SU-DHL-6 (cell line): ENCODE data around the gene ANKS4B.

ENCODE experiments used
- H2AFZ ChIP-seq: fragments of 200-600 bp; sonication (generic); 2 replicates; pipeline ENCODE4 v1.6.1; 2014; ENCODE audit warnings: low read depth, mild to moderate bottlenecking, moderate library complexity, mixed read lengths, antibody characterized with exemption, low read length; ENCODE audit not compliant: severe bottlenecking
- H3F3A ChIP-seq: fragments of 200-600 bp; shearing (Covaris generic); 2 replicates; pipeline ENCODE4 v1.6.0; 2016; ENCODE audit warnings: antibody characterized with exemption, mild to moderate bottlenecking; ENCODE audit not compliant: insufficient read depth
- H3K27ac ChIP-seq: fragments of 200-600 bp; sonication (generic); 2 replicates; pipeline ENCODE4 v1.5.1; 2016; ENCODE audit warnings: low read depth, mild to moderate bottlenecking, low read length, moderate library complexity, mixed read lengths
- H3K27me3 ChIP-seq: fragments of 200-600 bp; sonication (generic), shearing (Covaris generic); 2 replicates; pipeline ENCODE4 v1.6.0; 2014; ENCODE audit warnings: mild to moderate bottlenecking, low read length
- H3K36me3 ChIP-seq: fragments of 200-600 bp; sonication (generic); 2 replicates; pipeline ENCODE4 v1.6.1; 2014; ENCODE audit warnings: mild to moderate bottlenecking, low read length, mixed read lengths
- H3K4me2 ChIP-seq: fragments of 300-600, 200-600 bp; shearing (Covaris generic), sonication (generic); 2 replicates; pipeline ENCODE4 v1.6.0; 2014; ENCODE audit warnings: low read length, low read depth, mild to moderate bottlenecking; ENCODE audit not compliant: poor library complexity, severe bottlenecking
- H3K4me3 ChIP-seq: fragments of 200-600 bp; sonication (generic); 2 replicates; pipeline ENCODE4 v1.5.1; 2014; ENCODE audit warnings: antibody characterized with exemption, low read length, mild to moderate bottlenecking, mixed read lengths; ENCODE audit not compliant: insufficient read depth, poor library complexity, severe bottlenecking
- H3K79me2 ChIP-seq: fragments of 200-600 bp; sonication (generic); 2 replicates; pipeline ENCODE4 v1.6.1; 2014; ENCODE audit warnings: mild to moderate bottlenecking, low read length, moderate library complexity; ENCODE audit not compliant: insufficient read depth
- H3K9ac ChIP-seq: fragments of 200-600 bp; sonication (generic); 2 replicates; pipeline ENCODE4 v1.7.0; 2014; ENCODE audit warnings: mild to moderate bottlenecking, low read length
- H3K9me2 ChIP-seq: fragments of 200-600 bp; sonication (generic); replicated peaks from 2 replicates; pipeline ENCODE4 v1.6.1; 2014; ENCODE audit warnings: low read length; ENCODE audit not compliant: insufficient read depth
- H3K9me3 ChIP-seq: fragments of 200-600 bp; sonication (generic); 2 replicates; pipeline ENCODE4 v1.6.1; 2014; ENCODE audit warnings: low read length, mixed read lengths; ENCODE audit not compliant: insufficient read depth
- H4K20me1 ChIP-seq: fragments of 200-600 bp; sonication (generic); 2 replicates; pipeline ENCODE4 v1.6.1; 2014; ENCODE audit warnings: low read depth, mild to moderate bottlenecking, antibody characterized with exemption, low read length, moderate library complexity, mixed read lengths
- EZH2phosphoT487 ChIP-seq: fragments of 200-600 bp; sonication (generic), shearing (Covaris generic); conservative IDR thresholded peaks from 2 replicates; pipeline ENCODE4 v1.6.1; 2018; ENCODE audit warnings: mild to moderate bottlenecking, antibody characterized with exemption, low read length, moderate library complexity, mixed read lengths
- TF ChIP-seq, protein P1 (sequence below): fragments of 200-600 bp; sonication (generic); IDR thresholded peaks from one replicate; pipeline ENCODE4 v1.5.1; 2017; ENCODE audit warnings: antibody characterized with exemption, mild to moderate bottlenecking, low read length, moderate library complexity; ENCODE audit not compliant: insufficient read depth, poor library complexity, severe bottlenecking

The ANKS4B gene

DNA sequence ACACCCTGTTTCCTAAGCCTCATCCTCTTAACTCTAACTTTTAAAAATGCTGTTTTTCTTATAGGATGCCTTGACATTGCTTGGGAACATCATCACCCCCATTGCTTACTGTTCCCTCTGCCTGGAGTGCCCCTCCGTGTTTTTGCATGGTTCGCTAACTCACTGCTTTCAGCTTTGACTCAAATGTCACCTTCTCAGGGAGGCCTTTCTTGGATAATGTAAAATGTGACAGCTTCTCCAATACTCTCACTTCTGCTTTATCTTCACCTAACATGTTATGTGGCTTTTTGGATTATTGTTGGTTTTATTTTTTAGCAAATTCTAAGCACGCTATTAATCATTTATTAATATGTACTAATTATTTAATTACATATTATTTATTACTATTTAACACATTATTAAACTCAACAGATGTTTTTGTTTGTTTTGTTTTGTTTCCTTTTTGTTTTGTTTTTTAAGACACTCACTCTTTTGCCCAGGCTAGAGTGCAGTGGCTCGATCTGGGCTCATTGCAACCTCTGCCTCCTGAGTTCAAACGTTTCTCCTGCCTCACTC lies 40.8 kb downstream of the ANKS4B start:
- no peak overlapping the region for H2AFZ ChIP-seq
- no peak for TF ChIP-seq EZH2phosphoT487
- TF ChIP-seq, protein P1, sequence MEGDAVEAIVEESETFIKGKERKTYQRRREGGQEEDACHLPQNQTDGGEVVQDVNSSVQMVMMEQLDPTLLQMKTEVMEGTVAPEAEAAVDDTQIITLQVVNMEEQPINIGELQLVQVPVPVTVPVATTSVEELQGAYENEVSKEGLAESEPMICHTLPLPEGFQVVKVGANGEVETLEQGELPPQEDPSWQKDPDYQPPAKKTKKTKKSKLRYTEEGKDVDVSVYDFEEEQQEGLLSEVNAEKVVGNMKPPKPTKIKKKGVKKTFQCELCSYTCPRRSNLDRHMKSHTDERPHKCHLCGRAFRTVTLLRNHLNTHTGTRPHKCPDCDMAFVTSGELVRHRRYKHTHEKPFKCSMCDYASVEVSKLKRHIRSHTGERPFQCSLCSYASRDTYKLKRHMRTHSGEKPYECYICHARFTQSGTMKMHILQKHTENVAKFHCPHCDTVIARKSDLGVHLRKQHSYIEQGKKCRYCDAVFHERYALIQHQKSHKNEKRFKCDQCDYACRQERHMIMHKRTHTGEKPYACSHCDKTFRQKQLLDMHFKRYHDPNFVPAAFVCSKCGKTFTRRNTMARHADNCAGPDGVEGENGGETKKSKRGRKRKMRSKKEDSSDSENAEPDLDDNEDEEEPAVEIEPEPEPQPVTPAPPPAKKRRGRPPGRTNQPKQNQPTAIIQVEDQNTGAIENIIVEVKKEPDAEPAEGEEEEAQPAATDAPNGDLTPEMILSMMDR: no peak
- no peaks in the 10 kb centered on the region for H3K36me3 ChIP-seq
- no peak overlapping the region for H3K4me3 ChIP-seq
- H3K79me2 ChIP-seq: no peaks in the 10 kb centered on the region
- H3K9ac ChIP-seq: no peak overlapping the region
- no peaks in the 10 kb centered on the region for H3F3A ChIP-seq
- no peak overlapping the region for H3K27ac ChIP-seq
- H3K9me3 ChIP-seq: no peaks in the 10 kb centered on the region
- no peak overlapping the region for H3K4me2 ChIP-seq
- H3K9me2 ChIP-seq: no peaks in the 10 kb centered on the region
- no peaks in the 10 kb centered on the region for H4K20me1 ChIP-seq
- H3K27me3 ChIP-seq: no peaks in the 10 kb centered on the region

DNA sequence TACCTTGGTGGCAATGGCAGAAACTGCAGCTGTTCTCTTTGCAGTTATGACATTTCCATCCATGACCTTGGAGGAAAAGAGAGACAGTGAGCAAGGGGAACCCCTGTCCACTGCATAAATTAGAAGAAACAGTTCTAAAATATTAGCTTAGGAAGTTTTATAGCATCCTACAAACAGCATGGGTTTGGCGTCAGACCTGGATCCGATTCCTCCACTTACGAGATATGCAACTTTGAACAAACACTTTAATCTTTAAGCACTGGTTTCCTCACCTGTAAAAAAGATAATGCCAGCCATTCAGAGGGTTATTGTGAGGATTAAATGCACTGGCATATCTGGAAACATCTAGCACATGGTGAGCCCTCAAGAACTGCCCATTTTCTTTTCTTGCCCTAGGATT lies 42.0 kb downstream of the ANKS4B start:
- Histone ChIP-seq H3K9ac (no peak overlapping the region), H4K20me1 (no peaks in the 10 kb centered on the region), H3K27me3 (no peaks in the 10 kb centered on the region), H2AFZ (no peak overlapping the region), H3K9me3 (no peaks in the 10 kb centered on the region), H3K4me2 (no peak overlapping the region), H3K4me3 (no peak overlapping the region), H3K9me2 (no peaks in the 10 kb centered on the region), H3K36me3 (no peaks in the 10 kb centered on the region), H3F3A (no peaks in the 10 kb centered on the region), H3K27ac (no peak overlapping the region), H3K79me2 (no peaks in the 10 kb centered on the region)
- TF ChIP-seq, protein P1: no peak
- TF ChIP-seq EZH2phosphoT487: no peak

DNA sequence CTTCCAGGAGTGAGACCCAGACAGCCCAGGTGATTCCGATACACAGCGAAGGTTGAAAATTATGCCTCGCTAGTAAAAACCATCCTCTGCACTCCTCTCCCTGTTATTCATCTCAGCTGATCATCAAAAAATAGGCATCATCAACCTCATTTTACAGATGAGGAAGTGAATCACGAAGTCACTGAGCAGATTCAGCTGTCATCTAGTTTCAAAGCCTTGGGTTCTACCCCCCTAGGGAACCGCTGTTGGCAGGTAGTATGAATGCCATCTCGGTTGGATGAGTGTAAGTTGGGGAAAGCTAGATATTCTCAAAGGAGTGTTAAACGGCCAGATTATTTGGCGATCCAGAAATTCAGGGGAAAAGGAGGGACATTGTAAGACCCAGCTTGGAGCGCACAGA lies 42.6 kb downstream of the ANKS4B start:
- Histone ChIP-seq H4K20me1 (no peaks in the 10 kb centered on the region), H3K79me2 (no peaks in the 10 kb centered on the region), H3K9ac (no peak overlapping the region), H3K4me3 (no peak overlapping the region), H3K9me3 (no peaks in the 10 kb centered on the region), H3K4me2 (no peak overlapping the region), H3K36me3 (no peaks in the 10 kb centered on the region), H3K27me3 (no peaks in the 10 kb centered on the region), H3K27ac (no peak overlapping the region), H2AFZ (no peak overlapping the region), H3F3A (no peaks in the 10 kb centered on the region), H3K9me2 (no peaks in the 10 kb centered on the region)
- TF ChIP-seq, protein P1: no peak
- TF ChIP-seq EZH2phosphoT487: no peak
